HG02678 (cell line): Measurements from ENCODE around the gene RHCE.
"Not testable (repeated sequence)": the region's sequence is repeated elsewhere in the genome, so short reads cannot be mapped to it uniquely, and the experiment has no call there.

Experiments used
- ATAC-seq: cut with Tn5 transposase; IDR thresholded peaks from one replicate; pipeline ENCODE4 v1.9.1; 2021; ENCODE audit warnings: mild to moderate bottlenecking, moderate library complexity; ENCODE audit not compliant: unreplicated experiment

Gene RHCE

DNA sequence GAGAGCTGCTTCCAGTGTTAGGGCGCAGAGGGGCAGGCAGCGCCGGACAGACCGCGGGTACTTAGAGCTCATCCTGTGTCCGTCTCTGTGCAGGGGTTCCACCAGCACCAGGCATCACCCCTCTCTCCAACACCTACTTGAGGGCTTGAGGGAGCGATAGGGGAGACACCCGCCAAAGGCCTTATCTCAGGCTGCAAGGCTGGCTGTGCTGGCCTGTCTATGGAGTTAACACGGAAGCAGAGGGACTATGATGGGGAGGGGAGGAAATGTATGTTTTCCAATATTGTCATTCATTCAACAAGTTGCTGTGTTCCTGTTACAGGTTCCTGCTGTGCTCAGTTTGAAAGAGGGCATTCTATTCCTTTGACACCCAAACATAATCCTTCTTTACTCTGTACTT is at the start of gene RHCE:
RHCE (minus strand) TSS at position 111 of the 400 bp plus-strand sequence; CDS start at position 72, 39 bp downstream.
- ATAC-seq = not testable (repeated sequence)

DNA sequence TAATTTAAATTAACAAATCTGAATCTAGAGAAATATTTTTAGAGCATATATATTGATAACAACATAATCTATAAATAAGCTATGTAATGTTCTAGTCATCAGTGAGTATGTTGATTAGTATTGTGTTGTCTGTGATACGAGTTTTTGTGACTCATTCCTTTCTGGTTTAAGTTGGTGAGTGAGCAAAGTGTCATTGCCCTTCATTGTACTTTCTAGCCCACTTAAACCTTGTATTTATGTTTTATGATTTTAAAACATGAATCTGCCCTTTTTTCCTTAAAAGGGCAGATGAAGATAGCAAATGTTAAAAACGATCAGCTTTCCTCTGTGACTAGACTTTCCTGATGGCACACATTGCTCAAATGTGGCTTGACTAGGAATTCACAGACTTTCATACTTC is 48.6 kb upstream of the RHCE start:
- no peak for ATAC-seq

DNA sequence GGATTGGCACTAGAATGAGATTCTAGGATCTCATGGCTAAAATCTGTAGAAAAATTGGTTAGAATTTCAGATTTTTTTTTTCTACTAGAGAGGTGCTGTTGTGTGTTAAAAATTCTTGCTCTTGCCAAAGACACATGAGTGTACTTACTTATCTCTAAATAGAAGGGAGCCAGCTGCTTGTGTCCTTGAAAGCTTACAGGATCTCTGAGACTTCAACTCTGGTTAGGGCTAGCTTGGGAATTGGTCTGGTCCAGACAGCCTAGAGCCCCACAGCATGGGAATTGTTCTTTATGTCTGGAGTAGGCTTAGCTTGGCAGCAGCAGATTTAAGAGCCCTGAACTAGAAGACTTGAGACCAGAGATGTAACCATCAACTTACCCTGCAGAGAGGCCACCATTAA is 47.4 kb upstream of the RHCE start:
- no peak for ATAC-seq

DNA sequence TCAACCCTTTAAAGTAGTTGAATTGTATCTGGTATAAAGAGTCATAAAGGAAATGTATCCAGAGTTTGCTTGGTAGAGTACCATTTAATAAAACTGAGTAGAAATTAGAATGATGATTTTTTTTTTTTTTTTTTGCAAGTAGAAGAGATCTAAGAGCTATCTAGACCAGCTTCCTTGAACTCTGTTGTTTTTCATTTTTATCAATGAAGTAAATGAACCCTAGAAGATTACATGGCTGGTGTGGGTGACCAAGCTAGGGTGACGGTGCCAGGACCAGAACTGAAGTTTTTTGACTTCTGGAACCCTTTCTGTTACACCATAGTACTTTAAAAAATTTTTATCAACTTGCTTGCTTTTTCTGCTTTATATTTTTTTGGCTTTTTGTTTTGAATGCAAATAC is 47.0 kb upstream of the RHCE start:
- ATAC-seq = no peak

DNA sequence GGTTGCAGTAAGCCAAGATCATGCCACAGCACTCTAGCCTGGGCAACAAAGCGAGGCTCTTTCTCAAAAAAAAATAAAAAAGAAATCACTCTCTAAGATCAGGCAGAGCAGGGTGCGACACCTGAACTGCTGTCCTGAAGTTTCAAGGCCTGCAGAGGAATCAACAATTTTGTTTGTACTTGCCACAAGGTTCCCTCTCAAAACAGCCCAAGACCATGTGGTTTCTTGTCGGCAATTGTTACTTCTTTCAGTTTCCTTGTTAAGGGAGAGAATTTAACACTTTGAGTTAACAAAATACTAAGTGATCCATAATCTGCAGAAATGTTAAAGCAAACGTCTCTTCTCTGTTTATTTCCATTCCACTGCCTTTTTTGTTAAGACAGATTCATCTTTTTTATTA is 46.6 kb upstream of the RHCE start:
- no peak for ATAC-seq

DNA sequence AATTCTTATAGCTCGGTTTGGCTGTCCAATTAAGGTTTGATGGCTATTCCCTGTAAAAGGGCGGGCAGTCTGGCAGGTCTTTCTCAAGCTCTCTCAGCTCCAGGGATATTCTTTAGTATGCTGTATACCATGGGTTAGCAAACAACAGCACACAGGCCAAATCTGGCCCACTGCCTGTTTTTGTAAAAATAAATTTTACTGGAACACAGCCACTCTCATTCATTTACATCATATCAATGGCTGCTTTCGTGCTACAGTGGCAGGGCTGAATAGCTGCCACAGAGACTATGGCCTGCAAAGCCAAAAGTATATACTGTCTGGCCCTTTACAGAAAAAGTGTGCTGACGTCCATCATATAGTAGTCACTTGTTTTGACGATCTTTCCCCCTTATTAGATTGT is 42.1 kb upstream of the RHCE start:
- ATAC-seq = no peak

DNA sequence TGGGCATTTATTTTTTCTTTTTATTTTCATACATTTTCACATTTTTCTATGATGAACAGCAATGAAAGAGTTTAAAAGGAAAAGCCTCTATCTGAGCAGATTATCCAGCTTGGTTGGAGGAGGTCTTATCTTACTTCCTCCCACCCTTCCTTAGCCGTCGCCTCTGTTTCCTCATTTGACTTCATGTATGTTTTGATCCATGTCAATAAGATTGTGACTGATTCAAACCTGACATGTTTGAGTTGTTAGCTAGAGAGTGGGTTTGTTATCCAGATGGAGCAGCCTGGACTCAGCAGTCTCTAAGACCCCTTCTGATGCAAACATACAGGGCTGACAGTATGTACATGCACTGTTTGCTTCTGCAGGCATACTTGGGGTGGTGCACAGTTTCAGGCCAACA is 41.2 kb upstream of the RHCE start:
- ATAC-seq = no peak

DNA sequence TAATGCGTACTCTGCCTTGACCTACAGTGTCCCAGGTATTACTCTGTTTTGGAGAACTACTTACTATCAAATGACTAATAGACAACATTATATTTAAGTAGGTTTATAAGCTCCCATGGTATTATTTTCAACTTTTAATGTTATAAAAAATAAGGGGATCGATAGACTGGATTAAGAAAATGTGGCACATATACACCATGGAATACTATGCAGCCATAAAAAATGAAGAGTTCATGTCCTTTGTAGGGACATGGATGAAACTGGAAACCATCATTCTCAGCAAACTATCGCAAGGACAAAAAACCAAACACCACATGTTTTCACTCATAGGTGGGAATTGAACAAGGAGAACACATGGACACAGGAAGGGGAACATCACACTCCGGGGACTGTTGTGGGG is 40.2 kb upstream of the RHCE start:
- not testable (repeated sequence) for ATAC-seq

DNA sequence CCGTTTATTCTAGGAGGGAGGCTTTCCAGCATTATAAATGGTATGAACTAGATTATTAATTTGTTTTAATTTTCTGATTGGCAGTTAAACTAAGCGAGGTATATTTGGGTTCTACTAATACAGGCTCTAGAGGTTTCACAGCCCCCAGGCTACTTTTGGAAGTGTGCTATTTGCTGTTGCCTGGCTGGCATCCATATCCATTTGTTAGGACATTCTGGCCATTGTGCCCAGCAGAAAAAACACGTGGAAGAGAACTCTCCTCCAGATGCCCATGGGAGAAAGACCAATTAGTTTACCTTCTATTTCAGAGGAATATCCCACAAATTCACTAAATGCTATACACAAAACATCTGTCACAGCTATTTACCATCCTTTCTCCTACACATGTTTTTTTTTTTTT is 39.4 kb upstream of the RHCE start:
- ATAC-seq = no peak

DNA sequence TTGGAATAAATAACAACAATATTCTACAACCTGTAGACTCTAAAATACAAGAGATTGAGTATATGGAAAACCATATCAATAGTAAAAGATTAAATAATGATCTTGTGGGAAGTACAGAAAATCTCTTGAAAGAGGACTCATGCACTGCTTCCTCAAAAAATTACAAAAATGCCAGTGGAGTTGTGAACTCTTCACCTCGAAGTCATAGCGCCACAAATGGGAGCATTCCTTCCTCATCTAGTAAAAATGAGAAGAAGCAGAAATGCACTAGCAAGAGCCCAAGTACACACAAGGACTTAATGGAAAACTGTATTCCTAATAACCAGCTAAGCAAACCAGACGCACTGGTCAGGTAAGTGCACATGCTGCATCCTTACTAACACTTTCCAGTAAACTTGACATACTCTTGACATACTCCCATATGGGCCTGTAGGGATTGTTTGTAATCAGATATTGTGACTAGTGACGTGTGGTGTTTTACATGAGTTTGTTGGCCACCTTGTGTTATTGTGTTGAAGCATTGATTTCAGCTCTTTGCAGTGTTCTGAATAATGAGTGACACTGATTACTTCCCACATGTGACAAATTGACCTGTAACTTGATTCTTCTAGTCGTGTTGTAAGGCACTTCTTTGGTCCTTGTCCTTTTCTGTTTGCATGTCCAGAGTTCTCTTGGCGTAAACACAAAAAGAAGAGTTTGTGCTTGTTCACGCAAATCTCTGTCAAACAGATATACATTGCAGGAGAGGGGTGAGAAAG is 38.1 kb upstream of the RHCE start:
- ATAC-seq = no peak

DNA sequence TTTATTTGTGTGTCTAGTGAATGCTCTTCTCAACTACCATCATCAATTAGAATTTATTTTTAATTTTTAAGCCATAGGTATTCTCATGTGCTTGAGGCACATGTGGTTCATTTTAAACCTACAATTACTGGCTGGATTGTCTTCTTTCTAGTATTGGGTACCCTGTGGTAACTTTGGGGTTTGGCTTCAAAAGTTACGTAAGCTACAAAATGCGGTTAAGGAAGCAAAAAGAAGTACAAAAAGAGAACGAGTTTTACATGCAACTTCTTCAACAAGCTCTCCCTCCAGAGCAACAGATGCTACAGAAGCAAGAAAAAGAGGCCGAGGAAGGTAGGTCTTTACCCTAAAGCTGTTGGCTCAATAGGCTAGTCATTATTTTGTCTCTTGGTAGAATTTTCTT is 35.9 kb upstream of the RHCE start:
- no peak for ATAC-seq

DNA sequence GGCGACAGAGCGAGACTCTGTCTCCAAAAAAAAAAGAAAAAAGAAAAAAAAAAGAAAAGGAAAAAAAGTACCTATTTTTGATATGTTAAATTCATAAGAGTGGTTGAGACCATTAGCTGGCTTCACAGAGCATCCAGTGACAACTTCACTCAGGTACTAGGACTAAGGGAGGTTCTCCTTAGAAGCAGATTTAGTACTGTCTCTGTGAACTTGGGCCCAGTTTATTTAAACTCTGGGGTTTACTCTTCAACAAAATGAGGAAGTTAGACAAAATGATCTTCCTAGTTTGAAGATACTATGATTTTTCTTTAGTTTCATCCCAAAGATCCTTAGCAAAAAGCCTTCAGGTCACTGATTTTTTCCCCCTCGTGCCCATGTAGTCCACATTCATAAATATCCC is 31.3 kb upstream of the RHCE start:
- no peak for ATAC-seq

DNA sequence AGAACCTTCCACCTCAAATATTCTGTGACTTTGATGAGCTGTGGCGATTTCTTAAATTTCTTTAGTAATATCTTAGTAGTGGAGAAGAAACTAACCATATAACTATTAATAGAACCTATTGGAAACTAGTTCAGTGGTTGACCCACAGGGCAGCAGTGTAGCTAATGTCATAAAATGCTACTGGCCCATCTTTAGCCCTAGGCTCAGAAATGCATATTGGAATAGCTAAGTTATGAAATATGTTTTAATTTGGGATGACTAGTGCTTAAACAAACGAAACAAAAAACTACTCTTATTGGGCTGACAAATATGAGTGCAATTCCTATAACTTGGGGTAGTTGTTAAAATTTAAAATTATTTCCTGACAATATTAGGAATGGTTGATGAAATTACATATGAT is 30.3 kb upstream of the RHCE start:
- no peak for ATAC-seq

DNA sequence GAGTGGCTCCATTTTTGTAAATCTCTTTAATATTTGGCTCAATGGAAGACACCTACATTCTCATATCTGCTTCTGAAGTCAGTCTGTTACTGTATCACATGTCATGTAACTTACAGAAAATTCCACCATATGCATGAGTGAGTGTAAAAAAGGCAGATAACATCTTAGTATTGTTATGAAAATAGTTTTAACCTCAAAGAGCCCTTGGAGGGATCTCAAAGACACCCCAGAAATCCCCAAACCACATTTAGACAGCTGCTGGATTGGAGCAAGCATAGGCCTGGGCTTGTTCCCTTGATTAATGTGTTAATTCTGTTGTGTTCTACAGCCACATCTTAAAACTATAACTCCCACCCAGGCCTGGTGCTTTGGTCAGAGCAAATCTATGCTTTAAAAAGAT is 26.9 kb upstream of the RHCE start:
- no peak for ATAC-seq

DNA sequence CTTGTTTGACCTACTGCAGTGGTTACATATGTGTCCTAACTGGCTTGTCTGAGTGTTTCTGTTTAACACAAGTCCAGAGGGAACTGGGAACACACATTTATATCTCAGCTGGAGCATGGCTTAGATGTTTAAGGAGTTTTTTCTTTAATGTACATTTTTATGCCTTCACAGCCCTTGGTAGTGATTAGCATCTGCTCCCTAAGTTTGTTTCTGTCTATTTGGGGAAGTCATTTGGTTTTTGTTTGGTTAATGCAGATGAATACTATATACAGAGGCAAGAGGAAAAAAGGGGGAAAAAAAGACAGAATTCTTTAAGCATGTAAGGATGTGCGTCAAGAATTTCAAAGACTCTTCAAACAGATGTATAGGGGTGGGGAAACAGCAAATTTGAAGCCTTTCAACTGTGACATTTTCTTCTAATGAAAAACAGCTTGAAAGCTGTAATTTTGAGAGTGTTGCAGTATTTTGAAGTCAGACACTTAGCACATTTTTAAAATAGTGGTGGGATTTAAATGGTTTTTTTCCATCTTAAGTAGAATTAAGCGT is 25.4 kb upstream of the RHCE start:
- ATAC-seq = no peak

DNA sequence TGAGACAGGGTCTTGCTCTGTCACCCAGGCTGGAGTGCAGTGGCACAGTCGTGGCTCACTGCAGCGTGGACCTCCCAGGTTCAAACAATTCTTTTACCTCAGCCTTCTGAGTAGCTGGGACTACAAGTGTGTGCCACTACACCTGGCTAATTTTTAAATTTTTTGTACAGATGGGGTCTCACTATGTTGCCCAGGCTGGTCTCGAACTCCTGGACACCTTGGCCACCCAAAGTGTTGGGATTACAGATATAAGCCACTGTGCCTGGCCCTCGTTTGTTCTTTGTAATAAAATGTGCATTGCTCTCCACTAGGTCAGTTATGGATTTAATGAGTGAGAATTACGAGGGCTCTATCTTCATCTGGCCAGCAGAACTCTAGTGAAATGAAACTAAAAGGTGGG is 24.0 kb upstream of the RHCE start:
- not testable (repeated sequence) for ATAC-seq

DNA sequence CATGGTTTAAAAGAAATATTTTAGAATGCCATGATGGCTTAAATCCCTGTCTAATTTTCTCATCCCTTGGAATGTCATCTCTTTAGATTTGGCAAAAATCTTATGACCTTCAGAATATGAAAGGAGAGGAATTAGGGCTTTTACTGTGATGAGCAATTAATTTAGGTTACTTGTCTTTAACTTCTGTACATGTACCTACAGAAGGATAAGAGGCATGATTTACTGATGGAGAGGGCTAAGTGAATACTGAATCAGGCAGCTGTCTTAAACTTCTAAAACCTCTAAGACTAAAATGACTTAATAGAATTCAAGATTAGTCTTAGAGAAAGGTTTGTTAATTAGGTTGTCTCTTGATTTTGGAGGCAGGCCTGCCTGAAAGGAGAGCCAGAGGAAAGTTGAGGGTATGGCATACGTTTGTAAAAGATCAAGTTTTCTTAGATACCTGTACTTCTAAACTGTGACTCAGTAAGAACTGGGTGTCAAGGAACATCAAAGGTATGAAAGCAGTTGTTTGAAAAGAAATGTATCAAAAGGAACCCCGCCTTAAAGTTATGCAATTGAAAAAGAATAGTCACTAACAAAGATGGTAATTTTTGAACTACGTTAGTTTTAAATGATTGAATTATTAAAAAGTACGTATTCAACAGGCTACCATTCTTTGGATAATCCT is 22.5 kb upstream of the RHCE start:
- ATAC-seq = no peak

DNA sequence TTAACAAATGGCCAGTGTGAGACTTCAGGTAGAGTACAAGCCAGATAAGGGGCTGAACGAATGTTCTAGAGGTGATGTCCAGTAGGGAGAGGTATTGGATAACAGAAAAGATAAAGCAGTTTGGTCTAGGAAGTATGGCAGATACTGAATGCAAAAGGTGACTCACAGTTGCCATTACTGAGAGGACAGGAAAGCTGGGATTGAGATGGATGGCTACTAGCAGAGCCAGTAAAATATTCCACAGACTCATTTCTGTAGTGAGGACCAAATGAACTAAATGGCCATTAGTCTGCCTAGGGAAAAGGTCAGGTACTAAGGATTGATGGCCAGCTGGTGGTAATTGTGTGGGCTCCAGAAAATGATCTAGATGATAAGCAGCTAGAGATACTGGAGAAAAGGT is 21.6 kb upstream of the RHCE start:
- no peak for ATAC-seq

DNA sequence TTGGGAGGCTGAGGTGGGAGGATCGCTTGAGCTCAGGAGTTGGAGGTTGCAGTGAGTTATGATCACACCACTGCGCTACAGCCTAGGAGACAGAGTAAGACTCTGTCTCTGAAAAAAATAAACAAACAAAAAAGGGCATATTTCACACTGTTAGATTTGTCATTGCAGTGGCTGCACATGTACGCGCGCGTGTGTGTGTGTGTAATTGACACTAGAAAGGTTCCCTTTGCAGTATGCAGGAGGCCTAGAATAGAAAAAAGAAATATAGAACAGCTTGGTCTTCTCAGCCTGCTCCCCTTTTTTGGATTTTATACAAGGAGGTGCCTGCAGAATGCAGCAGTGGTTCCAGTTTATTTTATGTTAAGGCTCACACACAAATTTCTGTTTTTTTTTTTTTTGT is 18.7 kb upstream of the RHCE start:
- no peak for ATAC-seq

DNA sequence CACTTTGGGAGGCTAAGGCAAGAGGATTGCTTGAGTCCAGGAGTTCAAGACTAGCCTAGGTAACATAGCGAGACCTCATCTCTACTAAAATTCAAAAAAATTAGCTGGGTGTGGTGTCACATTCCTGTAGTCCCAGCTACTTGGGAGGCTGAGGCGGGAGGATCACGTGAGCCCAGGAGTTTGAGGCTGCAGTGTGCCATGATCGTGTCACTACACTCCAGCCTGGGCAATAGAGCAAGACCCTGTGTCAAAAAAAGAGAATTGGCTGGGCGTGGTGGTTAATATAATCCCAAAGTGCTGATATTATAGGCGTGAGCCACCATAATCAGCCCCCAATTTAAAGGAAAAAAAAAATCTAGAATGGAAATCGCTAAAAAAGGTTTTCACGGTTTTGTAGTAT is 17.0 kb upstream of the RHCE start:
- ATAC-seq = no peak

DNA sequence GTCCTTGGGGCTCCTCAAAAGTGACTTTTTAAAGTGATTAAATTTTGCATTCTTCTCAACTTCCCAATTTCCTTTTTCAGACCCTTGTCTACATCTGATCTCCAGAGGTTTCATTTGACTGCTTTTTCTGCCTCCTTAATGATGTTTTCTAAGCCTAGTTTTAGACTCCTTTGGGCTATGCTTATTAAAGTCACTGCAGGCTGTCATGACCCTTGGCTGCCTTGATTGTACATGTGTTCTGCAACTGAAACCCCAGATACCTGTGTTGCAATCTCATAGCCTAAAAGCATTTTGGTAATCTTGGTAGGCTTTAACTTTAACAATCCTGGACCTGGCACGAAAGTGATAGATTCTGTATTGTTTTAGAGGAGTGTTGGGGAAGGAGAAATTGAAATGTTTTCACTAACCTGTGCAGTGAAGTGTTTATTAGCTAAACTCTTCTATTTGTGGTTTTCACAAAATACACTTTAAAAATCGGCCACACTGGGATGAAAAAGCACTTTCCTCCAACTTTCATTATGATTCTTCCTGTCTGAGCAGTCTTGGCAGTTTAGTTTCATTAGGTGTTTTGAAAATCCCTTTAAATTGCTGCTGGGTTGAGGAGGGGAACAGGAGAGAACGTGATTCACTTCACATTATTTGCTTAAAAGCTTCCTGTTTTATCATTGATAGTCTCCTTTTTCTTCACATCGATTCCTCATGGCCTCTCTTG is 14.9 kb upstream of the RHCE start:
- no peak for ATAC-seq
